Panc1 (cell line): ENCODE results near the gene SLC6A7. TPM values are rescaled to one million over a fixed set of nuclear protein-coding genes. Genes with fewer than 3 reads are reported as not detected.

Experiments used
- ATAC-seq: fragments of 200-7000 bp; cut with Tn5 transposase; 2 replicates; pipeline ENCODE4 v1.9.1; 2020; ENCODE audit warnings: mild to moderate bottlenecking, moderate library complexity
- BruUV-seq: library from RNA; stranded (reverse); fragments of 400-500 nt; replicated peaks from 2 replicates; lab custom pipeline; 2021; lab: Mats Ljungman, UMichigan
- CTCF ChIA-PET: fragments of 300-600 bp; sonication (Branson Sonifier 250); formaldehyde crosslinking; loops from one replicate; lab custom pipeline; 2022; ENCODE audit warnings: antibody characterized with exemption; lab: Charles Lee
- POLR2A ChIA-PET: fragments of 300-600 bp; sonication (Branson Sonifier 250); formaldehyde crosslinking; loops from one replicate; lab custom pipeline; 2022; ENCODE audit warnings: antibody characterized with exemption; lab: Charles Lee
- DNase-seq: peaks from one replicate; pipeline ENCODE4 v3.0.0-alpha.2; 2010; ENCODE audit warnings: low read depth, low spot score
- H3K27ac ChIP-seq: 2 replicates; pipeline ENCODE4 v1.5.1; 2011; ENCODE audit warnings: mild to moderate bottlenecking, low read length, inconsistent platforms
- H3K27me3 ChIP-seq: fragments of 200-500 bp; sonication (Bioruptor generic); 2 replicates; pipeline ENCODE4 v1.6.0; 2014; ENCODE audit warnings: low read length, inconsistent platforms; ENCODE audit not compliant: control insufficient read depth, insufficient read depth
- H3K36me3 ChIP-seq: fragments of 200-500 bp; sonication (Bioruptor generic); 2 replicates; pipeline ENCODE4 v1.5.1; 2014; ENCODE audit warnings: inconsistent platforms, mild to moderate bottlenecking, low read length, moderate library complexity; ENCODE audit not compliant: control insufficient read depth, insufficient read depth
- H3K4me1 ChIP-seq: 2 replicates; pipeline ENCODE4 v1.5.1; 2011; ENCODE audit warnings: inconsistent platforms, mild to moderate bottlenecking, low read length, moderate library complexity; ENCODE audit not compliant: control insufficient read depth, insufficient read depth
- H3K4me3 ChIP-seq, 2 experiments: 2 replicates each; pipeline ENCODE4 v1.5.1; 2011 to 2012; ENCODE audit warnings: low read depth in 2 of 2, low read length in 2 of 2, mild to moderate bottlenecking in 2 of 2, inconsistent platforms in 1 of 2, moderate library complexity in 1 of 2
- H3K9me3 ChIP-seq: fragments of 200-500 bp; sonication (Bioruptor generic); 2 replicates; pipeline ENCODE4 v1.5.1; 2014; ENCODE audit warnings: low read depth, mild to moderate bottlenecking, inconsistent platforms, low read length, moderate library complexity; ENCODE audit not compliant: control insufficient read depth, insufficient read depth
- POLR2AphosphoS5 ChIP-seq: IDR thresholded peaks from 2 replicates; pipeline ENCODE4 v1.6.1; 2012; ENCODE audit warnings: mild to moderate bottlenecking, low read depth, low read length, moderate library complexity
- SIN3A ChIP-seq: IDR thresholded peaks from 2 replicates; pipeline ENCODE4 v1.6.1; 2012; ENCODE audit warnings: low read depth, mild to moderate bottlenecking, low read length, moderate library complexity, borderline replicate concordance; ENCODE audit not compliant: insufficient read depth
- TCF7L2 ChIP-seq: IDR thresholded peaks from 2 replicates; pipeline ENCODE4 v1.6.1; 2011; ENCODE audit warnings: mild to moderate bottlenecking, low read depth, low read length, inconsistent platforms
- in situ Hi-C: cut with HindIII; loops from 2 replicates; pipeline ENCODE4 v1.10.0; 2016; ENCODE audit warnings: low sequenced_read_pairs, low pct_unique_long_range_greater_than_20kb
- intact Hi-C: fragments of 100-400 bp; cut with micrococcal nuclease; formaldehyde crosslinking; loops from one replicate; pipeline ENCODE4 v1.10.0; 2022; ENCODE audit not compliant: unreplicated experiment
- total RNA-seq: library from RNA; stranded (reverse); gene quantifications from one replicate; pipeline ENCODE4 v1.2.1, GENCODE V29; 2021; ENCODE audit not compliant: unreplicated experiment
- TF ChIP-seq, protein P1 (sequence below), 2 experiments: IDR thresholded peaks; 2 replicates each; pipeline ENCODE4 v1.6.1; 2011 to 2012; ENCODE audit warnings: low read depth in 2 of 2, control low read depth in 1 of 2, low read length in 1 of 2, mild to moderate bottlenecking in 1 of 2, moderate library complexity in 1 of 2; ENCODE audit not compliant: insufficient read depth in 1 of 2
- TF ChIP-seq, protein P2 (sequence below): fragments of 450-650 bp; IDR thresholded peaks from 2 replicates; pipeline ENCODE4 v1.5.1; 2017; ENCODE audit warnings: mild to moderate bottlenecking

SLC6A7 gene
- total RNA-seq, 1 experiment from 2014 or later: not detected

DNA sequence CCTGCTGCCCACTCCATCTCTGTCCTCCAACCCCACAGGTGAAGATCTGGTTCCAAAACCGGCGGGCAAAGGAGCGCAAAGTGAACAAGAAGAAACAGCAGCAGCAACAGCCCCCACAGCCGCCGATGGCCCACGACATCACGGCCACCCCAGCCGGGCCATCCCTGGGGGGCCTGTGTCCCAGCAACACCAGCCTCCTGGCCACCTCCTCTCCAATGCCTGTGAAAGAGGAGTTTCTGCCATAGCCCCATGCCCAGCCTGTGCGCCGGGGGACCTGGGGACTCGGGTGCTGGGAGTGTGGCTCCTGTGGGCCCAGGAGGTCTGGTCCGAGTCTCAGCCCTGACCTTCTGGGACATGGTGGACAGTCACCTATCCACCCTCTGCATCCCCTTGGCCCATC is 6.4 kb upstream of the SLC6A7 start:
- Histone ChIP-seq H3K27me3 (no peaks in the 10 kb centered on the region; the same call in 1 of the 2 replicates), H3K36me3 (no peaks in the 10 kb centered on the region), H3K4me1 (no peaks in the 10 kb centered on the region), H3K9me3 (no peaks in the 10 kb centered on the region), H3K4me3 (no peak overlapping the region), H3K27ac (no peak overlapping the region)
- TF ChIP-seq POLR2AphosphoS5 (no peak), TCF7L2 (no peak)
- TF ChIP-seq, protein P1, sequence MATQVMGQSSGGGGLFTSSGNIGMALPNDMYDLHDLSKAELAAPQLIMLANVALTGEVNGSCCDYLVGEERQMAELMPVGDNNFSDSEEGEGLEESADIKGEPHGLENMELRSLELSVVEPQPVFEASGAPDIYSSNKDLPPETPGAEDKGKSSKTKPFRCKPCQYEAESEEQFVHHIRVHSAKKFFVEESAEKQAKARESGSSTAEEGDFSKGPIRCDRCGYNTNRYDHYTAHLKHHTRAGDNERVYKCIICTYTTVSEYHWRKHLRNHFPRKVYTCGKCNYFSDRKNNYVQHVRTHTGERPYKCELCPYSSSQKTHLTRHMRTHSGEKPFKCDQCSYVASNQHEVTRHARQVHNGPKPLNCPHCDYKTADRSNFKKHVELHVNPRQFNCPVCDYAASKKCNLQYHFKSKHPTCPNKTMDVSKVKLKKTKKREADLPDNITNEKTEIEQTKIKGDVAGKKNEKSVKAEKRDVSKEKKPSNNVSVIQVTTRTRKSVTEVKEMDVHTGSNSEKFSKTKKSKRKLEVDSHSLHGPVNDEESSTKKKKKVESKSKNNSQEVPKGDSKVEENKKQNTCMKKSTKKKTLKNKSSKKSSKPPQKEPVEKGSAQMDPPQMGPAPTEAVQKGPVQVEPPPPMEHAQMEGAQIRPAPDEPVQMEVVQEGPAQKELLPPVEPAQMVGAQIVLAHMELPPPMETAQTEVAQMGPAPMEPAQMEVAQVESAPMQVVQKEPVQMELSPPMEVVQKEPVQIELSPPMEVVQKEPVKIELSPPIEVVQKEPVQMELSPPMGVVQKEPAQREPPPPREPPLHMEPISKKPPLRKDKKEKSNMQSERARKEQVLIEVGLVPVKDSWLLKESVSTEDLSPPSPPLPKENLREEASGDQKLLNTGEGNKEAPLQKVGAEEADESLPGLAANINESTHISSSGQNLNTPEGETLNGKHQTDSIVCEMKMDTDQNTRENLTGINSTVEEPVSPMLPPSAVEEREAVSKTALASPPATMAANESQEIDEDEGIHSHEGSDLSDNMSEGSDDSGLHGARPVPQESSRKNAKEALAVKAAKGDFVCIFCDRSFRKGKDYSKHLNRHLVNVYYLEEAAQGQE (IDR thresholded peaks at IDR 0.05; ENCODE audit: insufficient read depth in 1 of 2, low read depth in 2 of 2, low read length in 1 of 2): no peak
- TF ChIP-seq, protein P2, sequence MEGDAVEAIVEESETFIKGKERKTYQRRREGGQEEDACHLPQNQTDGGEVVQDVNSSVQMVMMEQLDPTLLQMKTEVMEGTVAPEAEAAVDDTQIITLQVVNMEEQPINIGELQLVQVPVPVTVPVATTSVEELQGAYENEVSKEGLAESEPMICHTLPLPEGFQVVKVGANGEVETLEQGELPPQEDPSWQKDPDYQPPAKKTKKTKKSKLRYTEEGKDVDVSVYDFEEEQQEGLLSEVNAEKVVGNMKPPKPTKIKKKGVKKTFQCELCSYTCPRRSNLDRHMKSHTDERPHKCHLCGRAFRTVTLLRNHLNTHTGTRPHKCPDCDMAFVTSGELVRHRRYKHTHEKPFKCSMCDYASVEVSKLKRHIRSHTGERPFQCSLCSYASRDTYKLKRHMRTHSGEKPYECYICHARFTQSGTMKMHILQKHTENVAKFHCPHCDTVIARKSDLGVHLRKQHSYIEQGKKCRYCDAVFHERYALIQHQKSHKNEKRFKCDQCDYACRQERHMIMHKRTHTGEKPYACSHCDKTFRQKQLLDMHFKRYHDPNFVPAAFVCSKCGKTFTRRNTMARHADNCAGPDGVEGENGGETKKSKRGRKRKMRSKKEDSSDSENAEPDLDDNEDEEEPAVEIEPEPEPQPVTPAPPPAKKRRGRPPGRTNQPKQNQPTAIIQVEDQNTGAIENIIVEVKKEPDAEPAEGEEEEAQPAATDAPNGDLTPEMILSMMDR: no peak
- ChIA-PET POLR2A (no interaction called here), CTCF (no interaction called here)
- in situ Hi-C loops (no loop called here), intact Hi-C loops (no loop called here)
- BruUV-seq: no TSS peak
- no peak for ATAC-seq
- DNase-seq: no peak

DNA sequence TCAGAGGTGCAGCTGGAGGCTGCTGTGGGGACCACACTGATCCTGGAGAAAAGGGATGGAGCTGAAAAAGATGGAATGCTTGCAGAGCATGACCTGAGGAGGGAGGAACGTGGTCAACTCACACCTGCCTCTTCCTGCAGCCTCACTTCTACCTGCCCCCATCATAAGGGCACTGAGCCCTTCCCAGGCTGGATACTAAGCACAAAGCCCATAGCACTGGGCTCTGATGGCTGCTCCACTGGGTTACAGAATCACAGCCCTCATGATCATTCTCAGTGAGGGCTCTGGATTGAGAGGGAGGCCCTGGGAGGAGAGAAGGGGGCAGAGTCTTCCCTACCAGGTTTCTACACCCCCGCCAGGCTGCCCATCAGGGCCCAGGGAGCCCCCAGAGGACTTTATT is 5.9 kb upstream of the SLC6A7 start:
- ChIA-PET CTCF (no interaction called here), POLR2A (no interaction called here)
- Histone ChIP-seq H3K4me3 (no peak overlapping the region), H3K36me3 (no peaks in the 10 kb centered on the region), H3K27me3 (no peaks in the 10 kb centered on the region; the same call in 1 of the 2 replicates), H3K4me1 (no peaks in the 10 kb centered on the region), H3K27ac (no peak overlapping the region), H3K9me3 (no peaks in the 10 kb centered on the region)
- intact Hi-C loops: no loop called here
- TF ChIP-seq POLR2AphosphoS5 (no peak), SIN3A (no peak), TCF7L2 (no peak)
- TF ChIP-seq, protein P2: no peak
- TF ChIP-seq, protein P1 (IDR thresholded peaks at IDR 0.05; ENCODE audit: insufficient read depth in 1 of 2, low read depth in 2 of 2, low read length in 1 of 2): no peak
- no TSS peak for BruUV-seq
- ATAC-seq (no peak), DNase-seq (no peak)
- in situ Hi-C loops: no loop called here
